PFSK-1 (cell line): ENCODE data around the gene LIMS4. TPM values are rescaled to one million over a fixed set of nuclear protein-coding genes. Genes with fewer than 3 reads are reported as not detected.
"Not testable (repeated sequence)": the region's sequence is repeated elsewhere in the genome, so short reads cannot be mapped to it uniquely, and the experiment has no call there.

ENCODE experiments used
- FOXP2 ChIP-seq: optimal IDR thresholded peaks from 2 replicates; pipeline ENCODE3; 2011; ENCODE audit warnings: borderline replicate concordance, control low read depth, inconsistent platforms; ENCODE audit not compliant: insufficient read depth; ENCODE audit errors: extremely low read length, extremely low read depth
- TAF1 ChIP-seq: IDR thresholded peaks from 2 replicates; pipeline ENCODE4 v1.6.1; 2012; ENCODE audit warnings: low read length, control low read depth, borderline replicate concordance; ENCODE audit not compliant: insufficient read depth
- polyA plus RNA-seq: library from polyadenylated mRNA; unstranded; fragments of >200 nt; gene quantifications from one replicate; pipeline ENCODE4 v1.2.1, GENCODE V29; 2012; ENCODE audit warnings: low read depth, missing spikeins; ENCODE audit not compliant: insufficient read length
- TF ChIP-seq, protein P1 (sequence below), 2 experiments: IDR thresholded peaks; 2 replicates each; pipeline versions ENCODE4 v1.6.1 to v1.8.0; 2011 to 2012; ENCODE audit warnings: low read depth in 2 of 2, low read length in 2 of 2, control low read depth in 1 of 2, inconsistent platforms in 1 of 2, mild to moderate bottlenecking in 1 of 2, moderate library complexity in 1 of 2; ENCODE audit not compliant: insufficient read depth in 1 of 2

LIMS4 gene
- polyA plus RNA-seq: 0.97 TPM

- TF ChIP-seq TAF1, FOXP2: not testable (repeated sequence)
- TF ChIP-seq, protein P1, sequence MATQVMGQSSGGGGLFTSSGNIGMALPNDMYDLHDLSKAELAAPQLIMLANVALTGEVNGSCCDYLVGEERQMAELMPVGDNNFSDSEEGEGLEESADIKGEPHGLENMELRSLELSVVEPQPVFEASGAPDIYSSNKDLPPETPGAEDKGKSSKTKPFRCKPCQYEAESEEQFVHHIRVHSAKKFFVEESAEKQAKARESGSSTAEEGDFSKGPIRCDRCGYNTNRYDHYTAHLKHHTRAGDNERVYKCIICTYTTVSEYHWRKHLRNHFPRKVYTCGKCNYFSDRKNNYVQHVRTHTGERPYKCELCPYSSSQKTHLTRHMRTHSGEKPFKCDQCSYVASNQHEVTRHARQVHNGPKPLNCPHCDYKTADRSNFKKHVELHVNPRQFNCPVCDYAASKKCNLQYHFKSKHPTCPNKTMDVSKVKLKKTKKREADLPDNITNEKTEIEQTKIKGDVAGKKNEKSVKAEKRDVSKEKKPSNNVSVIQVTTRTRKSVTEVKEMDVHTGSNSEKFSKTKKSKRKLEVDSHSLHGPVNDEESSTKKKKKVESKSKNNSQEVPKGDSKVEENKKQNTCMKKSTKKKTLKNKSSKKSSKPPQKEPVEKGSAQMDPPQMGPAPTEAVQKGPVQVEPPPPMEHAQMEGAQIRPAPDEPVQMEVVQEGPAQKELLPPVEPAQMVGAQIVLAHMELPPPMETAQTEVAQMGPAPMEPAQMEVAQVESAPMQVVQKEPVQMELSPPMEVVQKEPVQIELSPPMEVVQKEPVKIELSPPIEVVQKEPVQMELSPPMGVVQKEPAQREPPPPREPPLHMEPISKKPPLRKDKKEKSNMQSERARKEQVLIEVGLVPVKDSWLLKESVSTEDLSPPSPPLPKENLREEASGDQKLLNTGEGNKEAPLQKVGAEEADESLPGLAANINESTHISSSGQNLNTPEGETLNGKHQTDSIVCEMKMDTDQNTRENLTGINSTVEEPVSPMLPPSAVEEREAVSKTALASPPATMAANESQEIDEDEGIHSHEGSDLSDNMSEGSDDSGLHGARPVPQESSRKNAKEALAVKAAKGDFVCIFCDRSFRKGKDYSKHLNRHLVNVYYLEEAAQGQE (IDR thresholded peaks at IDR 0.05; ENCODE audit: insufficient read depth in 1 of 2, low read depth in 2 of 2, low read length in 2 of 2): not testable (repeated sequence)
Observed at GRCh38 chr2:110472171-110473058, at the start of gene LIMS4. Gene LIMS4 (minus strand): TSS chr2:110472816. CDS start chr2:110472778, 38 bp downstream.
